ENCODE measurements around the gene OSCAR. TPM values are rescaled to one million over a fixed set of nuclear protein-coding genes. Genes with fewer than 3 reads are reported as not detected.

The OSCAR gene
- total RNA-seq, 1 experiment from 2014 or later = 0.66 TPM

- H3K4me3 ChIP-seq (ENCODE audit: insufficient read depth, low read depth, low read length) = no peak overlapping the region
- no peak for DNase-seq
- no peaks in the 10 kb centered on the region for H3K27me3 ChIP-seq (ENCODE audit: control insufficient read depth, insufficient read depth, low read length)
- peaks cover 9% of the 10 kb centered on the region for H3K36me3 ChIP-seq (replicated peaks; ENCODE audit: control insufficient read depth, insufficient read depth, low read length)
Measured at GRCh38 chr19:54133312-54133956, 32.8 kb upstream of the OSCAR start.

DNA sequence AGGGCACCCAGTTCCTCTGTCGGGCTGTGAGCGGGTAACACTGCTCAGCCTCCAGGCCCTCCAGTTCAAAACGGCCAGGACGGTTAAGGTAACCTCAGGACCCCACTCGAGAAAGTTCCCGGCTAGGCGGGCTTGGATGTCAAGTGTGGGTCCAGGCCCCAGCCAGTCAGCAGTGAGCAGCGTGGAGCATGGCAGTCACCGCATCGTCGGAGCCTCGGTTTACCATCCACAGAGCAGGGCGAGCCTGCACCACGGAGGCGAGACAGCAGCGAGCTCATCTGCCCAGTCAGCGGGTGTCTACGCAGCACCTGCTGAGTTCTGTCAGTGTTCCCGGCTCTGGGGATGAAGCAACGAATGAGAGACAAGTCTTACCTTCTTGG lies 29.0 kb upstream of the OSCAR start:
- no peaks in the 10 kb centered on the region for H3K27me3 ChIP-seq (ENCODE audit: control insufficient read depth, insufficient read depth, low read length)
- peaks cover 19% of the 10 kb centered on the region for H3K36me3 ChIP-seq (replicated peaks; ENCODE audit: control insufficient read depth, insufficient read depth, low read length)
- no peak for DNase-seq
- H3K4me3 ChIP-seq (ENCODE audit: insufficient read depth, low read depth, low read length) = no peak overlapping the region

DNA sequence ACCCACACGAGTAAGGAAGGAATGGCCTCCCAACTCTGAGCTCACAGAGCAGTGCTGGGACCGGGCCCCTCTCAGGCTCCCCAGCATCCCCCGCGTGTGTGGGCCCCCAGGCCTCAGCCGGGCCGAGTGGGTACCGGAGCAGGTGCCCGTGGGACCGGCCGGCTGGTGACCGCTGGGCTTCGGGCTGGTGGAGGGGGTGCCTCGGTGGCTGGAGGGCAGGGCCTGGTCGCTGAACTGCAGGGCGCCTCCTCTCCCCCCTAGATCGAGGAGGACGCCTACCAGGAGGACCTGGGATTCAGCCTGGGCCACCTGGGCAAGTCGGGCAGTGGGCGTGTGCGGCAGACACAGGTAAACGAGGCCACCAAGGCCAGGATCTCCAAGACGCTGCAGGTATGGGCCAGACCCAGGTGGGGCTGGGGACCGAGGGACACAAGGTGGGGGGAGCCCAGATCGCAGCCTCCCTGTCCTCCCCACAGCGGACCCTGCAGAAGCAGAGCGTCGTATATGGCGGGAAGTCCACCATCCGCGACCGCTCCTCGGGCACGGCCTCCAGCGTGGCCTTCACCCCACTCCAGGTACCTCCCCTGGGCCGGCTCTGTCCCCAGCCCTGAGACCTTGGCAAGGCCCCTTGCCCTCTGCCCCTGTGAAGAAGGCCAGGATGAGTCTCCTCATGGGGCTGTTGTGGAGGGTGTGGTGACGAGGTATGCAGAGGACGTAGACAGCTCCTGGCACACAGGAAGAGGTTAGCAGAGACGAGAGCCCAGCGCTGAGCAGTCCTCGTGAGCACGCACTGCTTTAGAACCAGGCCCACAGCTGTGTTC lies 28.4 kb upstream of the OSCAR start:
- H3K4me3 ChIP-seq (ENCODE audit: insufficient read depth, low read depth, low read length) = no peak overlapping the region
- no peak for DNase-seq
- H3K36me3 ChIP-seq (replicated peaks; ENCODE audit: control insufficient read depth, insufficient read depth, low read length) = peaks cover 21% of the 10 kb centered on the region
- no peaks in the 10 kb centered on the region for H3K27me3 ChIP-seq (ENCODE audit: control insufficient read depth, insufficient read depth, low read length)

DNA sequence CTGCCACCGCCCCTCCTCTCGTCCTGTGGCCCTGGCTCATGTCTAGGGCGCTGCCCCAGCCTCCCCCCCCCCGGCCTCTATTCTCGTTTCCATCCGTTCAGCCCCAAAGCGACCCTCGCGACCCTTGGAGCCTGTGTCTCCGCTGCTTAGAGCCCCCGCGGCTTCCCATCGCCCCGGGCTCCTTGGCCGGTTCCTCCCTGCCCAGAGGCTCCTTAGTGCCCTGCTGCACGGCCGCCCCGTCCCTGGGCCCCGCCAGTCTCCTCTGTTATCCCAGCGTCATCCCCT lies 27.8 kb upstream of the OSCAR start:
- no peak overlapping the region for H3K4me3 ChIP-seq (ENCODE audit: insufficient read depth, low read depth, low read length)
- H3K36me3 ChIP-seq (replicated peaks; ENCODE audit: control insufficient read depth, insufficient read depth, low read length) = peaks cover 23% of the 10 kb centered on the region
- no peak for DNase-seq
- no peaks in the 10 kb centered on the region for H3K27me3 ChIP-seq (ENCODE audit: control insufficient read depth, insufficient read depth, low read length)

DNA sequence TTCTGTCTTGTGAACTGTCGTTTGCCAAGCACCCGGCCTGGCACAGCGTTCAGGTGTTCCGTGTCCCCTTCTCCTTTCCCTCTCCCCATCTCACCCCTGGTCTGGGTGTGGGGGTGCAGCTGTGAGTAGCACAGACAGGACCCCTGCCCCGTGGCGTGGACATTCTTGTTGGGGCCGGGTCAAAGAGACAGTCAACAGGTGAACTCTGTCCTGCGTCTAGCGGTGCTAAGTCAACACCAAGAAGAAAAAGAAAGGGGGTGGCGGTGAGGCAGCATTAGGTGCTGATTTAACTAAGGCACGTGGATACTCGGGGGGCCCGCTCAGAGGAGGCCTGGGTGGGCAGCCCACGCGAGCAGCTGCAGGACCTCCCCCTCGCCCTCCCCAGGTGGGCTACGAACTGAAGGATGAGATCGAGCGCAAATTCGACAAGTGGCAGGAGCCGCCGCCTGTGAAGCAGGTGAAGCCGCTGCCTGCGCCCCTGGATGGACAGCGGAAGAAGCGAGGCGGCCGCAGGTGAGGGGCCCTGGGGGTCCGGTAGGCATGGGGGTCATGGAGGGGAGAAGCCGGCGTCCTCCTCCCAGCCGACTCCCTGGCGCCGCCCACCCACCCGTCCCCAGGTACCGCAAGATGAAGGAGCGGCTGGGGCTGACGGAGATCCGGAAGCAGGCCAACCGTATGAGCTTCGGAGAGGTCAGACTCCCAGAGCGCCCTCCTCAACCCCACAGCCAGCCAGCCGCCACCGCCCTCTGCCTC lies 27.3 kb upstream of the OSCAR start:
- peak; percentile 52 for DNase-seq
- peaks cover 28% of the 10 kb centered on the region for H3K36me3 ChIP-seq (replicated peaks; ENCODE audit: control insufficient read depth, insufficient read depth, low read length)
- no peak overlapping the region for H3K4me3 ChIP-seq (ENCODE audit: insufficient read depth, low read depth, low read length)
- no peaks in the 10 kb centered on the region for H3K27me3 ChIP-seq (ENCODE audit: control insufficient read depth, insufficient read depth, low read length)

- Histone ChIP-seq H3K4me3 (ENCODE audit: insufficient read depth, low read depth, low read length) (no peak overlapping the region), H3K36me3 (replicated peaks; ENCODE audit: control insufficient read depth, insufficient read depth, low read length) (peaks cover 34% of the 10 kb centered on the region), H3K27me3 (ENCODE audit: control insufficient read depth, insufficient read depth, low read length) (no peaks in the 10 kb centered on the region)
- DNase-seq = no peak
Measured at GRCh38 chr19:54125713-54126112, 25.1 kb upstream of the OSCAR start.

DNA sequence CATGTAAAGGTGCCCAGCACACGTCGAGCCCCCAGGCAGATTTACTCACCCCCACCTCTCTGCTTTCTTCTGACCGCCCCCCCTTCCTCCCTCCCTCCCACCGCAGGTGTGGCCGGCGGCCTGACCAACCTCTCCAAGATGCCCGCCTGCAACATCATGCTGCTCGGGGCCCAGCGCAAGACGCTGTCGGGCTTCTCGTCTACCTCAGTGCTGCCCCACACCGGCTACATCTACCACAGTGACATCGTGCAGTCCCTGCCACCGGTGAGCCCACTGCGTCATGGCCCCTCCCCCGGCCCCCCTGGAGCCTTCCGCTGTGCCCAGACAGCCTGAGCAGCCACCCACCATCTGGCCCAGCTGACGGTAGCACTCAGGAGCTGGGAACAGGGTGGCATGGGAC lies 23.8 kb upstream of the OSCAR start:
- peak; percentile 55 for DNase-seq
- peaks cover 30% of the 10 kb centered on the region for H3K36me3 ChIP-seq (replicated peaks; ENCODE audit: control insufficient read depth, insufficient read depth, low read length)
- H3K27me3 ChIP-seq (ENCODE audit: control insufficient read depth, insufficient read depth, low read length) = no peaks in the 10 kb centered on the region
- no peak overlapping the region for H3K4me3 ChIP-seq (ENCODE audit: insufficient read depth, low read depth, low read length)

- peaks cover 29% of the 10 kb centered on the region for H3K36me3 ChIP-seq (replicated peaks; ENCODE audit: control insufficient read depth, insufficient read depth, low read length)
- no peak for DNase-seq
Measured at GRCh38 chr19:54123682-54124081, 23.1 kb upstream of the OSCAR start.

GRCh38 chr19:54121259-54121658 lies 20.7 kb upstream of the OSCAR start:
- no peaks in the 10 kb centered on the region for H3K27me3 ChIP-seq (ENCODE audit: control insufficient read depth, insufficient read depth, low read length)
- no peak overlapping the region for H3K4me3 ChIP-seq (ENCODE audit: insufficient read depth, low read depth, low read length)
- no peak for DNase-seq
- H3K36me3 ChIP-seq (replicated peaks; ENCODE audit: control insufficient read depth, insufficient read depth, low read length) = peaks cover 32% of the 10 kb centered on the region

More at GRCh38 chr19:54123682-54124081, 23.1 kb upstream of the OSCAR start:
- no peak overlapping the region for H3K4me3 ChIP-seq (ENCODE audit: insufficient read depth, low read depth, low read length)
- no peaks in the 10 kb centered on the region for H3K27me3 ChIP-seq (ENCODE audit: control insufficient read depth, insufficient read depth, low read length)

- DNase-seq = peak; percentile 97
- peak within 1 kb of the TSS; percentile 83 for H3K4me3 ChIP-seq (ENCODE audit: insufficient read depth, low read depth, low read length)
- H3K36me3 ChIP-seq (replicated peaks; ENCODE audit: control insufficient read depth, insufficient read depth, low read length) = peaks cover 11% of the 10 kb centered on the region
- H3K27me3 ChIP-seq (ENCODE audit: control insufficient read depth, insufficient read depth, low read length) = no peaks in the 10 kb centered on the region
Measured at GRCh38 chr19:54115109-54116063, 14.8 kb upstream of the OSCAR start, which contains the start of the genes PRPF31 and TFPT. Gene PRPF31, plus strand, starts transcription at chr19:54115754. Its CDS starts 2,525 bp downstream, at chr19:54118279. Gene TFPT, minus strand, starts transcription at chr19:54115657. Its CDS starts 388 bp downstream, at chr19:54115269.

- H3K36me3 ChIP-seq (replicated peaks; ENCODE audit: control insufficient read depth, insufficient read depth, low read length) = peaks cover 16% of the 10 kb centered on the region
- DNase-seq = peak; percentile 71
- H3K4me3 ChIP-seq (ENCODE audit: insufficient read depth, low read depth, low read length) = peak overlapping the region; percentile 83
- H3K27me3 ChIP-seq (ENCODE audit: control insufficient read depth, insufficient read depth, low read length) = no peaks in the 10 kb centered on the region
Measured at GRCh38 chr19:54114340-54115108, 13.9 kb upstream of the OSCAR start.

- Histone ChIP-seq H3K4me3 (ENCODE audit: insufficient read depth, low read depth, low read length) (no peak overlapping the region), H3K27me3 (ENCODE audit: control insufficient read depth, insufficient read depth, low read length) (no peaks in the 10 kb centered on the region), H3K36me3 (replicated peaks; ENCODE audit: control insufficient read depth, insufficient read depth, low read length) (peaks cover 35% of the 10 kb centered on the region)
- DNase-seq = no peak
Measured at GRCh38 chr19:54109651-54110050, 9.0 kb upstream of the OSCAR start.

DNA sequence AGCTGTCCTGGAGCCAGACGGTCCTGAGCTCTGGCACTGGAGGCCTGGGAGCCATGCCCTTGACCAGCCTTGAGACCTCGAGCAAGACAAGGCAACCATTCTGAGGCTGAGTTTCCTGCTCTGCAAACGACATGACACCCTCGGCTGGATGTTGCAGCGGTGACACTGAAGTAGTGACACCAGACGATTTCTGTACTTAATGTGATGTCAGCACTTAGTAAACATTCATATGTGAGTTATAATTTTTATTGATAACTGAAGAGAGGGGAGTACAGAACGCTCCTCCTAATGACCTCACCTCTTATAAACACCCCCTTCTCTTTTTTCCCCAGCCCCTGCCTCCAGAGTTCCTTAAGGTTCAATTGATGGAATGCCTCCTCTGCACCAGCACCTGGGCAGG lies 7.9 kb upstream of the OSCAR start:
- no peaks in the 10 kb centered on the region for H3K27me3 ChIP-seq (ENCODE audit: control insufficient read depth, insufficient read depth, low read length)
- H3K36me3 ChIP-seq (replicated peaks; ENCODE audit: control insufficient read depth, insufficient read depth, low read length) = peaks cover 35% of the 10 kb centered on the region
- DNase-seq = no peak
- no peak overlapping the region for H3K4me3 ChIP-seq (ENCODE audit: insufficient read depth, low read depth, low read length)
